T follicular helper cell (primary cell): ENCODE measurements around the gene FOXC2.

ENCODE experiments used
- DNase-seq: peaks from one replicate; pipeline ENCODE4 v3.0.0-alpha.2; 2020; ENCODE audit warnings: low read depth

FOXC2 gene

DNA sequence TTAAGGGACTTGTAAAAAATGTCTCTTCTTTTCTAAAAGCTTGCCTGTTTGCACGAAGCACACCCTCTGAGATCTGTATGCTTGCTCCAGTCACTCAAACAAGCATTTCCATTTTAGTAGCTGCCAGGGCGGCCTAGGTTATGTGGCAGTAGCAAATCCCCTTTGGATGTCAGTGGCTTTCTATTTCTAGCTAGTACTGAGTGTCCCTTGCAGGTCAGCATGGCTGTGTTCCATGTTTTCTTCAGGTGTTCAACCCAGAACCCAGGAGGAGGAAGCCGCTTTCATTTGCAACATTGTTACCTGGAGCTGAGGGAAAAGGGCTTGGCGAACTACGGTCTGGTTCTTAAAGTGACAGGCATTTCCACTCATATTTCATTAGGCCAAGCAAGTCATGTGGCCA is 48.1 kb downstream of the FOXC2 start:
- DNase-seq, result no peak

DNA sequence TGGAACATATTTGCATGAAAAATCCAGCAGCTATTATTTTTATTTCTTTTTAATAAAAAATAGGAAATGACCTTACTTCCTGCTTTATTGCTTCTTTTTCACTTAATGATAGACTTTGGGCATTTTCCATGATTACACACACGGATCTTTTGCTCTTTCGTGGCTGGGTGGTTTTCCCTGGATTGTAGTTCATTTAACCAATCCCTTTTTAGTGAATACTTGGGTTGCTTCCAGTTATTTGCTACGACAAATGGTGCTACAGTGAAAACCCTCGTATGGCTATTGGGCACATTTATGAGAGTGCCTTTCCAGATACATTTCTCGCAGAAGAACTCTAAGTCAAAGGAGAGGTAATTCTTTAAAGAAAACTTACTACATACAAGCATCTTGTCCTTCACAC is 50.3 kb downstream of the FOXC2 start:
- no peak for DNase-seq

DNA sequence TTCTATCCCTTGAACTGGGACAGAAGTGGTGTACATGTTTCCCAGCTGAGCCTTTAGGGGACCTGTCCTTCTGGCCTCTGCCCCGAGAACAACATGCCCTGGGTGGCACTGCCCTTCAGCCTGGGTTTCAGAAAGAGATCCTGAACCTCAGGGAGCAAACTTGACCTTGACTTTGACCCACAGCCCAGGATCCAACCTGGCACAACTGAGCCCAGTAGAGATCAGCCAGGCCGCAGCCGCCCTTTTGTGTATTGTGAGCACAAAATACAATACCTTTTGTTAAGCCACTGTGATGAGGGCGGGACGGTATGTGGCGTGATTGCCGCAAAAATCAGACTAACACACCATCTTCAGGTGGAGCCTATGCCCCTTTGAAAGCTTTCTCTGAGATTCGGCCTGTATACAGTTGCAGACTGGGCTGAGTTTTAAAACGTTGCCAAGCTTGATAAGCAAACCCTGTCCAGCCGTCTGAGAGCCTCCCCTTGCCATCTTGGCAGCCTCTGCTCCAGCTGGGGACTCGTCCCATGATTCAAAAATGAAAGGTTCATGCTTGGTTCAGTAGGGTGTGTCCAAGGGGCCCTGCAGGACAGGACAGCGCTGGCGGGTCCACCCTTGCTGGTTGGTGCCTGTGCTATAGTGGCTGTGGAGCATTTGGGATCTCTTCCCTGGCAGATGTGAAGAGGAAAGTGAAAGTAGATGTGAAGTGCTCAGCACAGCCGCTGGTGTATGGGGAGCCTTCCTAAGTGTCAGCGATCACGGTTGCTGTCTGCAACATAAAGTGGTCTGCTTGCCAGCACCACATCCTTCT is 52.0 kb downstream of the FOXC2 start:
- no peak for DNase-seq
